T47D (cell line): ENCODE data around the gene MICAL3.

Experiments
- DNase-seq, 2 experiments: peaks; one replicate each; pipeline versions ENCODE4 v3.0.0 to v3.0.0-alpha.2; 2011 to 2012; ENCODE audit warnings: low read depth in 1 of 2, low spot score in 1 of 2
- JUND ChIP-seq: IDR thresholded peaks from 2 replicates; pipeline ENCODE4 v1.6.1; 2012; ENCODE audit warnings: low read depth
- in situ Hi-C: cut with HindIII; loops from 2 replicates; pipeline ENCODE4 v1.10.0; 2016; ENCODE audit warnings: low sequenced_read_pairs, low pct_unique_long_range_greater_than_20kb

MICAL3 gene

DNA sequence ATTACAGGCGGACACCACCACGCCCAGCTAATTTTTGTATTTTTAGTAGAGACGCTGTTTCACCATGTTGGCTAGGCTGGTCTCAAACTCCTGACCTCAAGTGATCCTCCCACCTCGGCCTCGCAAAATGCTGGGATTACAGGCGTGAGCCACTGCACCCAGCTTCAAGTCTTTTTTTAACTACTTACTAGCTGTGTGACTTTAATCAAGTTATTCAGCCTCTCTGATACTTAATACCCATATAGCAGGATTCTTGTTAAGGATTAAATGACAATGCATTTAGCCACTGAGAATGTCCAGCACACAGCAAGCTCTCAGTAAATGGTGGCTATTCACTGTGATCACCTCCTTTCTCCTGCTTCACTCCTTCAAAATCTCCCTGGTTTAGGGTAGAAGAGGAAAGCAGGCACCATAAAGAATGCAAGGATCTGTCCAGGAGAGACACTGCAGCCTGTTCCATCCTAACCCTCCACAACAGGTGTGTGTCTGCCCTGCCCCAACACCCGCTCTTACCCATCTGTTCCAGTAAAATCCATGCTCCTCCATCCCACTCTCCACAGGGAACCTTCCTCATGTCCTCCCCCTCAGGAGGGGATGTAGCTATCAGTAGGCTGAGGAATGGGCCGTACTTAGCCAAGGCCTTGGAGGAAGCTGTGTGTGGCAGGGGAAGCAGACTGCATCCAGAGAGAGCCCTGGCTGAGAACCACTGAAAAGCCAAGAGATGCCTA, 69.3 kb downstream of the MICAL3 start:
- in situ Hi-C loops, result no loop called here
- no peak for TF ChIP-seq JUND
- DNase-seq, result no peak

DNA sequence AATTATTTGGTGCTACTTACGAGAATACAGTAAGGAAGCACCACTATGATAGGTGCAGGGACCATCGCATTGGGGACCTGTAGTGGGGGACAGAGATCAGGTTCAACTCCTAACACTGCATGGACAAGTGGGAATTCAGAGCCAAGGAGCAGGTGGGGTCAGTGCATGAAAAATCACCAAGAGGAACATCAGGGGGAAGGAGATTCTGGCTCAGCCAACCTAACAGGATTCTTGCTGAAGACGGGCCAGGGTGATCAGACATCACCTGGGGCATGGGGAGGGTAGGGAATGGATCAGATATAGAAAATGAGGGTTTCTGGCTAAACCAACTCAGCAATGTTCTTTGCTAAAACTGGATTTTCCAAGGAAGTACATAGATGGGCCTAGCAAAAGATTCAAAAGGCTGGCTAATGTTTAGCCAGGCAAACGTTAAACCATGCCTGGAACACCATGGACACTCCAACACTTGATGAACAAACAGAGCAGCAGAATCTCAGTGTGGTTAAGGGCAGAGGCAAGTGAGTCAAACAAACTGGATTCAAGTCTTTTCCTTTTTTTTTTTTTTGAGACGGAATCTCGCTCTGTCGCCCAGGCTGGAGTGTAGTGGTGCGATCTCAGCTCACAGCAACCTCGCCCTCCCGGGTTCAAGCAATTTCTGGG, 70.0 kb downstream of the MICAL3 start:
- TF ChIP-seq JUND, result no peak
- no peak for DNase-seq
- in situ Hi-C loops, result no loop called here

DNA sequence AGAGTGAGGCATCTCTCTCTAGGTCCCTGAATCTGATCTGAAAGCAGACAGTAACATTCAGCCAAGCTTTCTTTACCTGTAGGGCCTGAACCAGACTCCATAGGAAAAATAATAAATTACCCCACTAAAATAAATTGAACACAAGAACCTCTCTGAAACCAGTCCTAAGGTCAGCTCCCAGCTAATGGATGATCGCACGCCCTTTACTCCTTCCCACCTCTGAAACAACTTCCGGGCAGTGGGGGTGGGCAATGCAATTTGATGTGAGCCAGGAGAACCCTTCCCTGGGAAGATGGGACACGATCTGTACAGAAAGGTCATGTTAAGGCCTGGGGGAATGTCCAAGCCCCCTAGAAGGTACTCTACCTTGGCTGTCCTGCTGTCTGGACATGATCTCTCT, 71.2 kb downstream of the MICAL3 start:
- no peak for DNase-seq
- in situ Hi-C loops, result no loop called here
- no peak for TF ChIP-seq JUND

- TF ChIP-seq JUND, result no peak
- DNase-seq, result peak in 1 of 2 experiments; percentile 71
- in situ Hi-C loops, result no loop called here
These were observed 72.0 kb downstream of the MICAL3 start for GRCh38 chr22:17952273-17952801.

DNA sequence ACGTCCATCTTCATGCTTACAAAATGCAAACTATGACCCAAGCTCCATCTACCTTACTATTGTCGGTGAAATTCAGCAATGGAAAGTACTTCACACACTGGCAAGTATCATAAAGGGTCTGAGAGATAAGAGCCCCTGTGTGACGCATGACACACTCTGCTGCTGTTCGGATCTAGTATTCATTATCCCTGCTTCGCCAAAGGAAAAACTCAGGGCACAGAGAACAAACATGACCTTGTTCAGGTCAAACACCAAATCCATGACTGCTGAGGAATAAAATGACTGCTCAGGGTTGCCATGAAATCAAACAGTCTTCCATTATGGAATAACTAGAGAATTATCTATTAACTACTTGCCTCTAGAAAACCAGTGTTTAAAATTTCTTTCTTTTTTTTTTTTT, 73.0 kb downstream of the MICAL3 start:
- no peak for DNase-seq
- no peak for TF ChIP-seq JUND
- in situ Hi-C loops, result no loop called here

- DNase-seq, result no peak
- TF ChIP-seq JUND, result no peak
- in situ Hi-C loops, result no loop called here
These were observed 73.6 kb downstream of the MICAL3 start for GRCh38 chr22:17950651-17951214.

DNA sequence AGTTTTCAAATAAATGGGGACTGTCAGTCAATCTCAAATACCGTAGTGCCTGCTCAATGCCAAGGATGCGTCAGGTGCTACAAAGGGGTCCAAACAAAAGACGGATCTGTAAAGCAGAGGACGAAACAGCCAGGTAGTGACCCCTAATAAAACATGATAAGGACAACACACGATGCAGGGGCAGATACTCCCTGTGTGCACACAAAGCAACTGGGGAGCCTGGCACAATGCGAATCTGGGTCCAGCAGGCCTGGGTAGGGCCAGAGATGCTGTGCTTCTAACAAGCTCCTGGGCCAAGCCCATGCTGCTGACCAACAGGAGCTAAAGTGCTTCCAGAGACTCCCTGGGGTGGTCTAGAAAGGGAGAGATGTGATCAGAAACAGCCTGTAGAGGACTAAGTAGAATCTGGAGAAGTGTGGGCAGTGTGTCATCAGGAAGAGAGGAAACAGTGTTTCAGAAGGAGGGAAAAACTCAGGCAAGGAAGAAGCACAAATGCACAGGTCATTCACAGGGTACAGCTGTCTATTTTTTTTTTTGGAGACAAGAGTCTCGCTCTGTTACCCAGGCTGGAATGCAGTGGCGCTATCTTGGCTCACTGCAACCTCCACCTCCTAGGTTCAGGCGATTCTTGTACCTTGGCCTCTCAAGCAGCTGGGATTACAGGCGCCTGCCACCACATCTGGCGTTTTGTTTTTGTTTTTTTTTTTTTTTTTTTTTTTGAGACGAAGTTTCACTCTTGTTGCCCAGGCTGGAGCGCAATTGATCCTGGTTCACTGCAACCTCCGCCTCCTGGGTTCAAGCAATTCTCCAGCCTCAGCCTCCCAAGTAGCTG, 74.5 kb downstream of the MICAL3 start:
- in situ Hi-C loops, result no loop called here
- DNase-seq, result no peak
- no peak for TF ChIP-seq JUND

DNA sequence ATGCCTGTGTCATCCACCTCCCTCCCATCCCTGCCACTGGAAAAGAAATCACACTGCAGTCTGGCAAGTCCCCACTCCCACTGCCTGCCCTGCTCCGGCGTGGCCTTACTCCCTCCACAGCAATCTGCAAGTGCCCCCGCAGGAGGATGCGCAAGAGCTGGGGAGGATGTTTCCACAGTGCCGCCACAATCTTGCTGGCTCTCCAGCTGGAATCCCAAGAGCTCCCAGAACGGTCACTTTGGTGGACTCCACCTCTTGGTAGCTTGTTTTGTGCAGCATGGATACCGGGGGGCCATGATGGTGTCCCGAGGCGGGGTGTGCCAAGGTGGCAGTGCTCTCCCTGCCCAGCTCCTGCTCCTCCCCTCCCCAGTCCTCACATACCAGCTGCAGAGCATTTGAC, 76.3 kb downstream of the MICAL3 start:
- in situ Hi-C loops, result no loop called here
- DNase-seq, result no peak

GRCh38 chr22:17946662-17947367, 77.5 kb downstream of the MICAL3 start:
- in situ Hi-C loops, result no loop called here
- no peak for DNase-seq
- TF ChIP-seq JUND, result no peak

More for the DNA sequence above, 76.3 kb downstream of the MICAL3 start:
- no peak for TF ChIP-seq JUND

DNA sequence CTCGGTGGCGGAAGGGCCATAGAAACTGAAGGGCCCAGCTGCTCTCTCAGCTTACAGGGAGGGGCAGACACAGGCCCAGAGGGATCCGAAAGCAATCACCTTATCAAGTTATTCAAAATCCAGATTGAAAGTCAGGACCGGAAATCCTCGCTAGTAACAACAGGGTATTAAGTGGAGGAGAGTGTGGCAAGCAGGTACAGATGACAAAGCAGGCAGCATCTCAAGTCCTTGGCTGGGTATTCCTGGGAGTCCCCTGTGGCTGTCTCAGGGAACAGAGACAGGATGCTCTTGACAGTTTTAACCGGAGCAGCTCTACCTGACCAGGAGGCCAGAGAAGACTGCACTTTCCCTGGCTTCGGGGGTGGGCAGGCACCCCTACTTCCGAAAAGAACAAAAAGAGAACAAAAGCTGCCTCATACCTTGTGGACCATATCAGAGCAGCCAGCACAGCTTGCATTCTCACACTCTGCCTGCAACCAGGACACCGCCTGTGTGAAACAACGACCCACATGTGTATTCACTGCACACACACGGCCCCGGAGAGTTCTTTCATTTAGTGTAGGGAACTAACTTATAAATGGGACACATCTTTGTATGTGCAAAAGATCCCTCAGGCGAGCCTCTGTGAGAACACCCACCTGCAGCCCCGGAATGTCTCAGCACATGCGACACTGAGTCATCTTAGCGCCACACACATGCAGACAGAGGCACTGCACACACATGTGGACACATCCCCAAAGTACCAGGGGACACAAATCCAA, 78.3 kb downstream of the MICAL3 start:
- TF ChIP-seq JUND, result no peak
- DNase-seq, result no peak
- in situ Hi-C loops, result no loop called here

- in situ Hi-C loops, result no loop called here
- no peak for DNase-seq
- TF ChIP-seq JUND, result no peak
These were observed 79.0 kb downstream of the MICAL3 start for GRCh38 chr22:17945156-17945887.
